ENCODE measurements around the gene EEF2K. TPM values are rescaled to one million over a fixed set of nuclear protein-coding genes. Genes with fewer than 3 reads are reported as not detected.

EEF2K gene
- total RNA-seq, 4 donors from 2014 or later = 42.8 to 90.8 (median 50.3) TPM

- H3K4me3 ChIP-seq = no peak overlapping the region
- peaks cover 0 to 35% (median 0%) of the 10 kb centered on the region in 3 donors for H3K36me3 ChIP-seq
- no peak for TF ChIP-seq CTCF (IDR thresholded peaks at IDR 0.05)
- TF ChIP-seq EP300 (IDR thresholded peaks at IDR 0.05) = peak in 1 of 2 donors; percentile 6
- no peaks in the 10 kb centered on the region for H3K27me3 ChIP-seq
- H3K4me1 ChIP-seq = peaks cover 0 to 71% (median 3%) of the 10 kb centered on the region in 4 donors
- H3K27ac ChIP-seq = peak overlapping the region in 2 of 4 donors; percentile 62 to 71
- H3K9me3 ChIP-seq = no peaks in the 10 kb centered on the region
- WGBS, 2 donors = 57 to 78% methylated on average over 13 to 17 of the region's 18 CpGs
- no peak for DNase-seq (ENCODE audit: low spot score in 2 of 2)
These were observed 12.0 kb downstream of the EEF2K start for GRCh38 chr16:22217890-22218730.

- TF ChIP-seq EP300 (IDR thresholded peaks at IDR 0.05) (no peak), CTCF (IDR thresholded peaks at IDR 0.05) (no peak), POLR2A (IDR thresholded peaks at IDR 0.05) (no peak)
- Histone ChIP-seq H3K27me3 (no peaks in the 10 kb centered on the region), H3K9me3 (no peaks in the 10 kb centered on the region), H3K4me3 (no peak overlapping the region), H3K27ac (peak overlapping the region in 2 of 4 donors; percentile 62 to 83), H3K4me1 (peaks cover 0 to 69% (median 7%) of the 10 kb centered on the region in 4 donors), H3K36me3 (peaks cover 0 to 26% (median 0%) of the 10 kb centered on the region in 3 donors)
- WGBS, 2 donors = 96 to 98% methylated on average over 3 of the region's 3 CpGs
- DNase-seq (ENCODE audit: low spot score in 2 of 2) = no peak
These were observed 13.5 kb downstream of the EEF2K start for GRCh38 chr16:22219389-22220068.

- Histone ChIP-seq H3K27ac (peak overlapping the region in 3 of 4 donors; percentile 35 to 83 (median 62)), H3K27me3 (no peaks in the 10 kb centered on the region), H3K9me3 (no peaks in the 10 kb centered on the region), H3K36me3 (peaks cover 0 to 22% (median 0%) of the 10 kb centered on the region in 3 donors), H3K4me1 (peaks cover 0 to 69% (median 7%) of the 10 kb centered on the region in 4 donors), H3K4me3 (no peak overlapping the region)
- no peak for DNase-seq (ENCODE audit: low spot score in 2 of 2)
- WGBS, 2 donors = 75 to 78% methylated on average over 11 of the region's 11 CpGs
- no peak for TF ChIP-seq POLR2A (IDR thresholded peaks at IDR 0.05)
- TF ChIP-seq EP300 (IDR thresholded peaks at IDR 0.05) = no peak
- TF ChIP-seq CTCF (IDR thresholded peaks at IDR 0.05) = no peak
These were observed 14.0 kb downstream of the EEF2K start for GRCh38 chr16:22220069-22220440.

GRCh38 chr16:22220714-22221113, 14.6 kb downstream of the EEF2K start:
- Histone ChIP-seq H3K4me1 (peaks cover 0 to 75% (median 7%) of the 10 kb centered on the region in 4 donors), H3K4me3 (no peak overlapping the region), H3K27me3 (no peaks in the 10 kb centered on the region), H3K36me3 (peaks cover 0 to 22% (median 0%) of the 10 kb centered on the region in 3 donors), H3K9me3 (no peaks in the 10 kb centered on the region), H3K27ac (peak overlapping the region in 3 of 4 donors; percentile 35 to 83 (median 62))
- WGBS, 2 donors = 53 to 62% methylated on average over 8 of the region's 9 CpGs
- DNase-seq (ENCODE audit: low spot score in 2 of 2) = no peak
- peak in 1 of 5 experiments; percentile 14 for TF ChIP-seq CTCF (IDR thresholded peaks at IDR 0.05)
- TF ChIP-seq POLR2A (IDR thresholded peaks at IDR 0.05) = no peak
- TF ChIP-seq EP300 (IDR thresholded peaks at IDR 0.05) = peak in 1 of 2 donors; percentile 71

GRCh38 chr16:22222006-22222405, 15.9 kb downstream of the EEF2K start:
- H3K4me1 ChIP-seq = peaks cover 0 to 68% (median 7%) of the 10 kb centered on the region in 4 donors
- H3K27me3 ChIP-seq = no peaks in the 10 kb centered on the region
- H3K36me3 ChIP-seq = peaks cover 0 to 28% (median 0%) of the 10 kb centered on the region in 3 donors
- 96 to 97% methylated on average over 2 of the region's 2 CpGs for WGBS, 2 donors
- no peaks in the 10 kb centered on the region for H3K9me3 ChIP-seq
- peak overlapping the region in 2 of 4 donors; percentile 62 to 83 for H3K27ac ChIP-seq
- TF ChIP-seq POLR2A (IDR thresholded peaks at IDR 0.05) (no peak), CTCF (IDR thresholded peaks at IDR 0.05) (no peak), EP300 (IDR thresholded peaks at IDR 0.05) (no peak)
- no peak overlapping the region for H3K4me3 ChIP-seq
- no peak for DNase-seq (ENCODE audit: low spot score in 2 of 2)

Data from tibial nerve (tissue), 4 donors.